ENCODE results near the gene MARVELD3. TPM values are rescaled to one million over a fixed set of nuclear protein-coding genes. Genes with fewer than 3 reads are reported as not detected.
A peak's percentile ranks its signal among the peaks of the same experiment; 100 is the strongest.

MARVELD3 gene
- polyA plus RNA-seq, 2 of the 4 experiments (the other 2 are of a cell fraction), result 0.17 to 0.25 TPM

DNA sequence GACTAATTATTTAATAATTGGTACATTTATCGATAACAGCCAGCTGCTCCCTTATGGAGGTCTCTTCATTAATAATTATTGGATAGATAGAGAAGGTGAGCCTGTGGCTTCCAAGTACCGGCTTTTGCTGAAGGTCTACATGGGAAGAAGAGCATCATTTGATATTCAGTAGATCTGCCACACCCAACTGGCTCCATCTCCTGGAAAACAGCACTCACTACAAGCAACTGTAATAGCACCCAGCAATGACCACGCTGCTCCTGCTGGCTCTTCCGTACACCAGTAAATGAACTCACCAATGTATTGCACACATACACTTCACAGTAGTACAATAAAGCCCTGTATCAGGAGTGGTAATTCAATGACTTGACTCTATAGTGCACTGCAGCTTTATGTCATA lies 19.5 kb downstream of the MARVELD3 start:
- ATAC-seq (peak; percentile 90 to 91), FAIRE-seq (peak; percentile 36), DNase-seq (ENCODE audit: low read depth in 1 of 2, low spot score in 1 of 2) (peak; percentile 63 to 70)
- Histone ChIP-seq H3K4me3 (no peak overlapping the region), H3K9me3 (no peaks in the 10 kb centered on the region), H3K27ac (no peak overlapping the region), H3K4me1 (no peaks in the 10 kb centered on the region), H3K4me2 (no peak overlapping the region)
- TF ChIP-seq CTCF (IDR thresholded peaks at IDR 0.05), result peak; percentile 39
- no peak for TF ChIP-seq NPAS2 (CRISPR knock-in tag; IDR thresholded peaks at IDR 0.05; ENCODE audit: borderline replicate concordance)
- no peak for TF ChIP-seq PHF8 (IDR thresholded peaks at IDR 0.05; ENCODE audit: borderline replicate concordance, low read depth)
- peak; percentile 18 to 44; a peak in 2 of 5 replicates for TF ChIP-seq RAD21 (conservative IDR thresholded peaks at IDR 0.05 in 1 of 2, IDR thresholded peaks at IDR 0.05 in 1 of 2)
- TF ChIP-seq RFX5 (IDR thresholded peaks at IDR 0.05), result no peak
- TF ChIP-seq BHLHE40 (IDR thresholded peaks at IDR 0.05; ENCODE audit: low read depth, low read length), result no peak
- TF ChIP-seq MYC (IDR thresholded peaks at IDR 0.05; ENCODE audit: borderline replicate concordance, low read length), result no peak
- no peak for TF ChIP-seq SMC3 (IDR thresholded peaks at IDR 0.05)
- ChIA-PET CTCF (interaction anchor here (0.7 to 4.6 kb wide), 9 partner anchors 10 to 1341 kb away, joined by 3 to 20 read pairs (median 3); no protein-coding TSS in a partner anchor), POLR2A (no interaction called here)
- WGBS (ENCODE audit: missing lambda C conversion rate), result 62% methylated on average over 4 of the region's 4 CpGs

GRCh38 chr16:71647391-71647790 lies 21.4 kb downstream of the MARVELD3 start:
- no peak for ATAC-seq

More at GRCh38 chr16:71647391-71647790, 21.4 kb downstream of the MARVELD3 start:
- DNase-seq (ENCODE audit: low read depth in 1 of 2, low spot score in 1 of 2), result no peak
- TF ChIP-seq POLR2A (IDR thresholded peaks at IDR 0.05; ENCODE audit: low read length) (no peak), RFX5 (IDR thresholded peaks at IDR 0.05) (no peak), HES2 (IDR thresholded peaks at IDR 0.05) (no peak), KDM5A (IDR thresholded peaks at IDR 0.05) (no peak), USF2 (IDR thresholded peaks at IDR 0.05) (no peak), CBX2 (IDR thresholded peaks at IDR 0.05; ENCODE audit: borderline replicate concordance, low read depth) (no peak), MAFK (IDR thresholded peaks at IDR 0.05; ENCODE audit: partially characterized antibody) (no peak), SMC3 (IDR thresholded peaks at IDR 0.05) (no peak), CTCF (IDR thresholded peaks at IDR 0.05) (no peak), NR3C1 (IDR thresholded peaks at IDR 0.05) (no peak), CBX8 (IDR thresholded peaks at IDR 0.05) (no peak)
- TF ChIP-seq, protein P1, sequence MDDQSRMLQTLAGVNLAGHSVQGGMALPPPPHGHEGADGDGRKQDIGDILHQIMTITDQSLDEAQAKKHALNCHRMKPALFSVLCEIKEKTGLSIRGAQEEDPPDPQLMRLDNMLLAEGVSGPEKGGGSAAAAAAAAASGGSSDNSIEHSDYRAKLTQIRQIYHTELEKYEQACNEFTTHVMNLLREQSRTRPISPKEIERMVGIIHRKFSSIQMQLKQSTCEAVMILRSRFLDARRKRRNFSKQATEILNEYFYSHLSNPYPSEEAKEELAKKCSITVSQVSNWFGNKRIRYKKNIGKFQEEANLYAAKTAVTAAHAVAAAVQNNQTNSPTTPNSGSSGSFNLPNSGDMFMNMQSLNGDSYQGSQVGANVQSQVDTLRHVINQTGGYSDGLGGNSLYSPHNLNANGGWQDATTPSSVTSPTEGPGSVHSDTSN (IDR thresholded peaks at IDR 0.05), result no peak
- FAIRE-seq, result no peak
- Histone ChIP-seq H3K27ac (no peak overlapping the region), H3K4me3 (no peak overlapping the region), H3K4me2 (no peak overlapping the region), H3K9me3 (no peaks in the 10 kb centered on the region), H3K4me1 (no peaks in the 10 kb centered on the region)
- CTCF ChIA-PET, result interaction anchor here (4.6 kb wide), 1 partner anchor 37 kb away, joined by 20 read pairs; no protein-coding TSS in a partner anchor
- WGBS (ENCODE audit: missing lambda C conversion rate), result 76% methylated on average over 7 of the region's 7 CpGs
- POLR2A ChIA-PET, result no interaction called here

All from A549 (cell line).